Measurements from ENCODE around the gene SLC35G6.
A peak's percentile ranks its signal among the peaks of the same experiment; 100 is the strongest.

Gene SLC35G6

DNA sequence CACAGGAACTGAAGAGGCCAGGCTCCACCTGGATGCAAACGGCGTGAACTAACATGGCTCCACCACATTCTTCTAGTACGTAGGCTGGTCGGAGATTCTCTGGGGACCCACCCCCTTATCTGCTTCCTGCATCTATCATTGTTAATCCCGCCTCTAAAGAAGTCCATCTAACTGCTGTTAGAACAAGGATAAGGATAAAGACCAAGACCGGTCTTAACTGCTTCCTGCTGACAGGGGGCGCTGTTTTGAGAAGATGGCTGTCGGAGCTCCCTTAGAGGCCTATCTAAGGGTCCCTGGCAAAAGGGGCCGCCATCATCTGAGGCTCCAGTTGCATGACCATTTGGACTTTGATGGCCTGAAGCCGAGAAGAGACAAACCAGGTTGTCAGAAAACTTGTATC lies 41.8 kb downstream of the SLC35G6 start:
- no peak overlapping the region for H3K4me2 ChIP-seq (ENCODE audit: low read length)
- H3K79me2 ChIP-seq (ENCODE audit: control insufficient read depth, low read length): no peaks in the 10 kb centered on the region
- no peaks in the 10 kb centered on the region for H3K36me3 ChIP-seq (ENCODE audit: control insufficient read depth, low read length)
- H3K9me2 ChIP-seq (replicated peaks; ENCODE audit: control insufficient read depth, low read length): no peaks in the 10 kb centered on the region
- H3K4me1 ChIP-seq (ENCODE audit: control insufficient read depth, low read length): no peaks in the 10 kb centered on the region
- H3K27ac ChIP-seq (ENCODE audit: low read depth, low read length): no peak overlapping the region
- no peaks in the 10 kb centered on the region for H3K27me3 ChIP-seq (ENCODE audit: control insufficient read depth, low read length)
- H3K9me3 ChIP-seq (ENCODE audit: control insufficient read depth, insufficient read depth, low read length): no peaks in the 10 kb centered on the region
- TF ChIP-seq EZH2phosphoT487 (IDR thresholded peaks at IDR 0.05; ENCODE audit: borderline replicate concordance, low read length): no peak
- TF ChIP-seq CTCF (IDR thresholded peaks at IDR 0.05; ENCODE audit: low read depth, low read length, poor library complexity, severe bottlenecking): peak; percentile 74
- no peaks in the 10 kb centered on the region for H4K20me1 ChIP-seq (ENCODE audit: control insufficient read depth, insufficient read depth, low read depth, low read length)
- H3K4me3 ChIP-seq (ENCODE audit: low read length): no peak overlapping the region
- H3F3A ChIP-seq (ENCODE audit: control insufficient read depth, insufficient read depth): no peaks in the 10 kb centered on the region

DNA sequence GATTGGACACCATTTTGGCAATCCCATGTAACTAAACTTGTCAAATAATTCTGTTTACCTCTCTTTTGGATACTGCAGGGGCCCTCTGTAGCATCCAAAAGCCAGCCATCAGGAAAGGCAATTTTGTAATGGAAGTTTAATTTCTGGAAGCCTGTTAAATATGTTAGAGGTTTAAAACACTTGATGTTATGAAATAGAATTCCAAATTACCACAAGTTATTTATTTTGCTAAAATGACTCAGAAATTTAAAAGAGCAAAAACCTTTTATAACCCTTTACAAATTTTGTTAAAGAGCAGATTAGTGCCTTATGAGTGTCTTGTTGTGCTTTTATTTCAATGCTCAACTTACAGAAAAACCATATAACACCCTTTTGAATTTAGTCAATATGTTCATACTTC lies 47.6 kb downstream of the SLC35G6 start:
- H3K4me1 ChIP-seq (ENCODE audit: control insufficient read depth, low read length): no peaks in the 10 kb centered on the region
- H3K9me3 ChIP-seq (ENCODE audit: control insufficient read depth, insufficient read depth, low read length): peaks cover 12% of the 10 kb centered on the region; the same call in 1 of the 2 replicates
- H3K4me3 ChIP-seq (ENCODE audit: low read length): no peak overlapping the region
- no peaks in the 10 kb centered on the region for H3F3A ChIP-seq (ENCODE audit: control insufficient read depth, insufficient read depth)
- TF ChIP-seq EZH2phosphoT487 (IDR thresholded peaks at IDR 0.05; ENCODE audit: borderline replicate concordance, low read length) (no peak), CTCF (IDR thresholded peaks at IDR 0.05; ENCODE audit: low read depth, low read length, poor library complexity, severe bottlenecking) (no peak)
- H3K4me2 ChIP-seq (ENCODE audit: low read length): no peak overlapping the region
- no peaks in the 10 kb centered on the region for H3K27me3 ChIP-seq (ENCODE audit: control insufficient read depth, low read length)
- no peaks in the 10 kb centered on the region for H3K79me2 ChIP-seq (ENCODE audit: control insufficient read depth, low read length)
- no peaks in the 10 kb centered on the region for H3K9me2 ChIP-seq (replicated peaks; ENCODE audit: control insufficient read depth, low read length)
- no peaks in the 10 kb centered on the region for H4K20me1 ChIP-seq (ENCODE audit: control insufficient read depth, insufficient read depth, low read depth, low read length)
- no peaks in the 10 kb centered on the region for H3K36me3 ChIP-seq (ENCODE audit: control insufficient read depth, low read length)
- no peak overlapping the region for H3K27ac ChIP-seq (ENCODE audit: low read depth, low read length)

DNA sequence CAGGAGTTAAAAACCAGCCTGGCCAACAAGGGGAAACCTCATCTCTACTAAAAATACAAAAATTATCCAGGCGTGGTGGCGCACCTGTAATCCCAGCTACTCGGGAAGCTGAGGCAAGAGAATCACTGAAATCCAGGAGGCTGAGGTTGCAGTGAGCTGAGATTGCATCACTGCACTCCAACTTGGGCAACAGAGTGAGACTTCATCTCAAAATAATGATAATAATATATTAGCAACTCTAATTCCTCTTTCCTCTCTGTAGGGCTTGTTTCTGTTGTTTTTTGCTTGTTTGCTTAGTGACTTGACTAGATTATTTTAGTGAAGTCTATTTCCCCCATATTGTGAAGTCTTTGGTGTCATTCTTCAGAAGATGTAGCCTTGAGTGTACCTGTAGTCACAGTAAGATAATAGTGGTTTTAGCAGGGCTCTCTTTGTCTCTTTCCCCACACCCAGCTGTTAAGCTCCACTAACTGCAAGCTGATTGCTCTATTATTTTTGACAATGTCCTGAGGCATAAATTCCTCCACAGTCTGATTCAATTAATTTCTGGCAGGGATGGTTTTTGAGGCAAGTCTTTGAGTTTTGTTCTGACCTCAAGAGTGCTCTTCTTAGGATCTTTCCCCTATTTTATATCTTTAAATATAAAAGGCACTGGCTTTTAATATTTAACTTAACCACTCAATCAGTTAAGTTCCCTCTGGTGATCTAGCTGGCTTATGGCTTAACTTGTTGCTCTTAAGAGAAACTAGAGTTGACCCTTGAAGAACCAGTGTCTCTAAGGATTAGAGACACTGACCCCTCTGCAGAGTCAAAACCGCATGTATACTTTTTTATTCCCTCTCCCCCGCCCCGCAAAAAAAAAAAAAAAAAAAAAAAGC lies 49.0 kb downstream of the SLC35G6 start:
- H3K4me3 ChIP-seq (ENCODE audit: low read length): no peak overlapping the region
- H3K27me3 ChIP-seq (ENCODE audit: control insufficient read depth, low read length): no peaks in the 10 kb centered on the region
- H3K4me1 ChIP-seq (ENCODE audit: control insufficient read depth, low read length): no peaks in the 10 kb centered on the region
- no peaks in the 10 kb centered on the region for H3F3A ChIP-seq (ENCODE audit: control insufficient read depth, insufficient read depth)
- TF ChIP-seq CTCF (IDR thresholded peaks at IDR 0.05; ENCODE audit: low read depth, low read length, poor library complexity, severe bottlenecking) (no peak), EZH2phosphoT487 (IDR thresholded peaks at IDR 0.05; ENCODE audit: borderline replicate concordance, low read length) (no peak)
- H3K4me2 ChIP-seq (ENCODE audit: low read length): no peak overlapping the region
- H3K36me3 ChIP-seq (ENCODE audit: control insufficient read depth, low read length): no peaks in the 10 kb centered on the region
- H3K79me2 ChIP-seq (ENCODE audit: control insufficient read depth, low read length): no peaks in the 10 kb centered on the region
- H3K9me2 ChIP-seq (replicated peaks; ENCODE audit: control insufficient read depth, low read length): no peaks in the 10 kb centered on the region
- no peaks in the 10 kb centered on the region for H4K20me1 ChIP-seq (ENCODE audit: control insufficient read depth, insufficient read depth, low read depth, low read length)
- no peak overlapping the region for H3K27ac ChIP-seq (ENCODE audit: low read depth, low read length)
- H3K9me3 ChIP-seq (ENCODE audit: control insufficient read depth, insufficient read depth, low read length): peaks cover 12% of the 10 kb centered on the region; the same call in 1 of the 2 replicates
